ENCODE measurements around the gene PMFBP1.
"Not testable (repeated sequence)": the region's sequence is repeated elsewhere in the genome, so short reads cannot be mapped to it uniquely, and the experiment has no call there.

The PMFBP1 gene

GRCh38 chr16:72099377-72099818 lies 72.6 kb downstream of the PMFBP1 start:
- Mint-ChIP-seq H3K36me3 (ENCODE audit: insufficient read depth) (peaks cover 74% of the 10 kb centered on the region), H3K27ac (no peak overlapping the region), H3K9me3 (no peaks in the 10 kb centered on the region), H3K4me1 (ENCODE audit: low read depth in 2 of 2) (peaks cover 23 to 29% of the 10 kb centered on the region in 2 donors), H3K4me3 (no peak overlapping the region), H3K27me3 (no peaks in the 10 kb centered on the region)
- peak; percentile 90 for ATAC-seq (replicated peaks)
- peak; percentile 26 to 45 (median 44) for DNase-seq

GRCh38 chr16:72098936-72099335 lies 73.0 kb downstream of the PMFBP1 start:
- Mint-ChIP-seq H3K27ac (no peak overlapping the region), H3K27me3 (no peaks in the 10 kb centered on the region), H3K4me1 (ENCODE audit: low read depth in 2 of 2) (peaks cover 27 to 33% of the 10 kb centered on the region in 2 donors), H3K9me3 (no peaks in the 10 kb centered on the region), H3K4me3 (no peak overlapping the region), H3K36me3 (ENCODE audit: insufficient read depth) (peaks cover 77% of the 10 kb centered on the region)
- ATAC-seq (replicated peaks) (no peak), DNase-seq (no peak)

- H3K4me1 Mint-ChIP-seq (ENCODE audit: low read depth in 2 of 2): peaks cover 42 to 61% of the 10 kb centered on the region in 2 donors
These were observed 77.7 kb downstream of the PMFBP1 start for GRCh38 chr16:72094266-72094610.

GRCh38 chr16:72093448-72094265 lies 78.3 kb downstream of the PMFBP1 start, which contains the start of the genes DHX38 and TXNL4B:
DHX38 (plus strand) TSS chr16:72093847; CDS start chr16:72096158, 2,311 bp downstream.
TXNL4B (minus strand) TSS chr16:72093620; CDS start chr16:72090749, 2,871 bp downstream.
- no peaks in the 10 kb centered on the region for H3K9me3 Mint-ChIP-seq
- peaks cover 57% of the 10 kb centered on the region for H3K36me3 Mint-ChIP-seq (ENCODE audit: insufficient read depth)
- ATAC-seq (replicated peaks): peak; percentile 94
- peak within 1 kb of the TSS; percentile 99 for H3K4me3 Mint-ChIP-seq
- no peaks in the 10 kb centered on the region for H3K27me3 Mint-ChIP-seq
- peaks cover 41 to 61% of the 10 kb centered on the region in 2 donors for H3K4me1 Mint-ChIP-seq (ENCODE audit: low read depth in 2 of 2)
- H3K27ac Mint-ChIP-seq: peak within 1 kb of the TSS; percentile 97 to 98
- peak; percentile 90 to 92 (median 91) for DNase-seq

More at GRCh38 chr16:72094266-72094610, 77.7 kb downstream of the PMFBP1 start:
- no peak for ATAC-seq (replicated peaks)
- DNase-seq: no peak
- Mint-ChIP-seq H3K27me3 (no peaks in the 10 kb centered on the region), H3K27ac (peak overlapping the region; percentile 97 to 98), H3K9me3 (no peaks in the 10 kb centered on the region), H3K36me3 (ENCODE audit: insufficient read depth) (peaks cover 57% of the 10 kb centered on the region), H3K4me3 (peak overlapping the region; percentile 99)

GRCh38 chr16:72092832-72093447 lies 79.0 kb downstream of the PMFBP1 start:
- DNase-seq: no peak
- no peaks in the 10 kb centered on the region for H3K27me3 Mint-ChIP-seq
- ATAC-seq (replicated peaks): peak; percentile 32
- H3K4me3 Mint-ChIP-seq: peak overlapping the region; percentile 99
- H3K9me3 Mint-ChIP-seq: no peaks in the 10 kb centered on the region
- peaks cover 37 to 61% of the 10 kb centered on the region in 2 donors for H3K4me1 Mint-ChIP-seq (ENCODE audit: low read depth in 2 of 2)
- H3K27ac Mint-ChIP-seq: peak overlapping the region; percentile 97 to 98
- H3K36me3 Mint-ChIP-seq (ENCODE audit: insufficient read depth): peaks cover 57% of the 10 kb centered on the region

GRCh38 chr16:72091217-72091616 lies 80.7 kb downstream of the PMFBP1 start:
- no peaks in the 10 kb centered on the region for H3K9me3 Mint-ChIP-seq
- H3K27ac Mint-ChIP-seq: peak overlapping the region in 1 of 2 donors; percentile 98
- peaks cover 56% of the 10 kb centered on the region for H3K36me3 Mint-ChIP-seq (ENCODE audit: insufficient read depth)
- DNase-seq: no peak
- no peaks in the 10 kb centered on the region for H3K27me3 Mint-ChIP-seq
- ATAC-seq (replicated peaks): no peak
- peak overlapping the region; percentile 99 for H3K4me3 Mint-ChIP-seq
- H3K4me1 Mint-ChIP-seq (ENCODE audit: low read depth in 2 of 2): peaks cover 33 to 49% of the 10 kb centered on the region in 2 donors

- peaks cover 37% of the 10 kb centered on the region for H3K36me3 Mint-ChIP-seq (ENCODE audit: insufficient read depth)
- ATAC-seq (replicated peaks): no peak
- no peak for DNase-seq
- no peak overlapping the region for H3K27ac Mint-ChIP-seq
- H3K9me3 Mint-ChIP-seq: no peaks in the 10 kb centered on the region
- H3K4me3 Mint-ChIP-seq: no peak overlapping the region
- H3K4me1 Mint-ChIP-seq (ENCODE audit: low read depth in 2 of 2): peaks cover 0 to 5% of the 10 kb centered on the region in 2 donors
- H3K27me3 Mint-ChIP-seq: no peaks in the 10 kb centered on the region
These were observed 87.0 kb downstream of the PMFBP1 start for GRCh38 chr16:72085002-72085401.

GRCh38 chr16:72084445-72084844 lies 87.5 kb downstream of the PMFBP1 start:
- Mint-ChIP-seq H3K27me3 (no peaks in the 10 kb centered on the region), H3K27ac (no peak overlapping the region), H3K4me1 (ENCODE audit: low read depth in 2 of 2) (peaks cover 0 to 5% of the 10 kb centered on the region in 2 donors), H3K36me3 (ENCODE audit: insufficient read depth) (peaks cover 34% of the 10 kb centered on the region), H3K4me3 (no peak overlapping the region), H3K9me3 (no peaks in the 10 kb centered on the region)
- DNase-seq (no peak), ATAC-seq (replicated peaks) (no peak)

GRCh38 chr16:72083778-72084404 lies 88.1 kb downstream of the PMFBP1 start:
- Mint-ChIP-seq H3K36me3 (ENCODE audit: insufficient read depth) (peaks cover 28% of the 10 kb centered on the region), H3K9me3 (no peaks in the 10 kb centered on the region), H3K27me3 (no peaks in the 10 kb centered on the region), H3K4me3 (no peak overlapping the region), H3K27ac (no peak overlapping the region), H3K4me1 (ENCODE audit: low read depth in 2 of 2) (peaks cover 0 to 5% of the 10 kb centered on the region in 2 donors)
- no peak for DNase-seq
- ATAC-seq (replicated peaks): no peak

- not testable (repeated sequence) for H3K9me3 Mint-ChIP-seq; H3K4me1 Mint-ChIP-seq (ENCODE audit: low read depth in 2 of 2); H3K27ac Mint-ChIP-seq; H3K27me3 Mint-ChIP-seq; ATAC-seq (replicated peaks); H3K4me3 Mint-ChIP-seq; DNase-seq; H3K36me3 Mint-ChIP-seq (ENCODE audit: insufficient read depth)
These were observed 94.8 kb downstream of the PMFBP1 start for GRCh38 chr16:72076991-72077706.

GRCh38 chr16:72075067-72075466 lies 96.9 kb downstream of the PMFBP1 start:
- H3K4me1 Mint-ChIP-seq (ENCODE audit: low read depth in 2 of 2); H3K4me3 Mint-ChIP-seq; DNase-seq; ATAC-seq (replicated peaks); H3K27ac Mint-ChIP-seq; H3K27me3 Mint-ChIP-seq; H3K9me3 Mint-ChIP-seq; H3K36me3 Mint-ChIP-seq (ENCODE audit: insufficient read depth): not testable (repeated sequence)

GRCh38 chr16:72073560-72074230 lies 98.3 kb downstream of the PMFBP1 start:
- H3K9me3 Mint-ChIP-seq: no peaks in the 10 kb centered on the region
- H3K4me1 Mint-ChIP-seq (ENCODE audit: low read depth in 2 of 2): no peaks in the 10 kb centered on the region
- no peaks in the 10 kb centered on the region for H3K36me3 Mint-ChIP-seq (ENCODE audit: insufficient read depth)
- H3K27me3 Mint-ChIP-seq: no peaks in the 10 kb centered on the region
- no peak overlapping the region for H3K4me3 Mint-ChIP-seq
- H3K27ac Mint-ChIP-seq: no peak overlapping the region
- no peak for DNase-seq
- ATAC-seq (replicated peaks): no peak

Data from effector memory CD8-positive, alpha-beta T cell (primary cell).